ENCODE data around the gene SNAPC5. TPM values are rescaled to one million over a fixed set of nuclear protein-coding genes. Genes with fewer than 3 reads are reported as not detected.
"Not testable (repeated sequence)": the region's sequence is repeated elsewhere in the genome, so short reads cannot be mapped to it uniquely, and the experiment has no call there.

The SNAPC5 gene
- polyA plus RNA-seq, 3 donors = 15.6 to 32.5 (median 30.2) TPM

GRCh38 chr15:66461917-66462316, 35.6 kb downstream of the SNAPC5 start:
- H3K9me3 Mint-ChIP-seq = peaks cover 0 to 2% (median 0%) of the 10 kb centered on the region in 7 donors
- no peaks in the 10 kb centered on the region for H3K79me2 ChIP-seq (ENCODE audit: insufficient read depth, low read length)
- H3K27ac ChIP-seq (ENCODE audit: low read depth in 1 of 2, low read length in 2 of 2) = no peak overlapping the region
- H3K4me1 Mint-ChIP-seq = peaks cover 30% of the 10 kb centered on the region
- no peak overlapping the region for H3K4me3 Mint-ChIP-seq
- no peaks in the 10 kb centered on the region for H3K27me3 ChIP-seq (ENCODE audit: control insufficient read depth in 2 of 2, insufficient read depth in 2 of 2, low read length in 2 of 2)
- WGBS (ENCODE audit: insufficient coverage) = 29% methylated on average over 1 of the region's 2 CpGs
- H3K9me3 ChIP-seq (replicated peaks in 1 of 2; ENCODE audit: control insufficient read depth in 1 of 2, insufficient read depth in 1 of 2, low read length in 2 of 2) = no peaks in the 10 kb centered on the region
- peaks cover 12% of the 10 kb centered on the region for H4K20me1 ChIP-seq (ENCODE audit: insufficient read depth, low read length)
- DNase-seq = no peak
- peaks cover 0 to 2% (median 1%) of the 10 kb centered on the region in 3 donors for H3K27me3 Mint-ChIP-seq (ENCODE audit: low read depth in 3 of 3)
- no peak overlapping the region for H3K4me2 ChIP-seq (replicated peaks; ENCODE audit: extremely low read depth, low read length, poor library complexity, severe bottlenecking)
- intact Hi-C loops (cut with micrococcal nuclease) = no loop called here
- H3K36me3 Mint-ChIP-seq = peaks cover 38 to 59% of the 10 kb centered on the region in 2 donors
- H3K27ac Mint-ChIP-seq = peak overlapping the region in 3 of 7 donors; percentile 1 to 57 (median 4)
- no peak overlapping the region for H3K9ac ChIP-seq (ENCODE audit: insufficient read depth, low read length, poor library complexity, severe bottlenecking)
- H2AFZ ChIP-seq (ENCODE audit: insufficient read depth, low read depth, low read length, poor library complexity, severe bottlenecking) = no peak overlapping the region
- no peak overlapping the region for H3K4me3 ChIP-seq (replicated peaks in 1 of 3; ENCODE audit: low read depth in 2 of 3, low read length in 3 of 3)
- H3K36me3 ChIP-seq (replicated peaks in 1 of 2; ENCODE audit: control insufficient read depth in 1 of 2, insufficient read depth in 2 of 2, low read length in 2 of 2) = peaks cover 16 to 44% of the 10 kb centered on the region in 2 donors
- no peak for TF ChIP-seq CTCF (IDR thresholded peaks at IDR 0.05)
- H3K4me1 ChIP-seq (ENCODE audit: control insufficient read depth in 1 of 2, insufficient read depth in 2 of 2, low read length in 2 of 2) = peaks cover 13 to 21% of the 10 kb centered on the region in 2 donors

- DNase-seq; intact Hi-C loops (cut with micrococcal nuclease); H3K4me3 ChIP-seq (replicated peaks in 1 of 3; ENCODE audit: low read depth in 2 of 3, low read length in 3 of 3); H3K4me3 Mint-ChIP-seq; H3K27ac ChIP-seq (ENCODE audit: low read depth in 1 of 2, low read length in 2 of 2); H3K9me3 Mint-ChIP-seq; H3K27me3 ChIP-seq (ENCODE audit: control insufficient read depth in 2 of 2, insufficient read depth in 2 of 2, low read length in 2 of 2); H3K4me2 ChIP-seq (replicated peaks; ENCODE audit: extremely low read depth, low read length, poor library complexity, severe bottlenecking); H3K27me3 Mint-ChIP-seq (ENCODE audit: low read depth in 3 of 3); H3K9me3 ChIP-seq (replicated peaks in 1 of 2; ENCODE audit: control insufficient read depth in 1 of 2, insufficient read depth in 1 of 2, low read length in 2 of 2); H3K9ac ChIP-seq (ENCODE audit: insufficient read depth, low read length, poor library complexity, severe bottlenecking); H3K79me2 ChIP-seq (ENCODE audit: insufficient read depth, low read length); H2AFZ ChIP-seq (ENCODE audit: insufficient read depth, low read depth, low read length, poor library complexity, severe bottlenecking): not testable (repeated sequence)
- peaks cover 27% of the 10 kb centered on the region for H3K4me1 Mint-ChIP-seq
- peaks cover 11% of the 10 kb centered on the region for H4K20me1 ChIP-seq (ENCODE audit: insufficient read depth, low read length)
- H3K36me3 Mint-ChIP-seq = peaks cover 40 to 58% of the 10 kb centered on the region in 2 donors
- H3K27ac Mint-ChIP-seq = peak overlapping the region in 2 of 7 donors; percentile 45 to 75
- peaks cover 12 to 19% of the 10 kb centered on the region in 2 donors for H3K4me1 ChIP-seq (ENCODE audit: control insufficient read depth in 1 of 2, insufficient read depth in 2 of 2, low read length in 2 of 2)
- peaks cover 16 to 48% of the 10 kb centered on the region in 2 donors for H3K36me3 ChIP-seq (replicated peaks in 1 of 2; ENCODE audit: control insufficient read depth in 1 of 2, insufficient read depth in 2 of 2, low read length in 2 of 2)
- 100% methylated on average over 2 of the region's 6 CpGs for WGBS (ENCODE audit: insufficient coverage)
Observed at GRCh38 chr15:66461294-66461693, 36.3 kb downstream of the SNAPC5 start.

Measured in CD14-positive monocyte (primary cell).